HFFc6 (cell line): ENCODE measurements around the gene PTPN13. TPM values are rescaled to one million over a fixed set of nuclear protein-coding genes. Genes with fewer than 3 reads are reported as not detected.

Experiments
- DNase-seq: peaks from one replicate; pipeline ENCODE4 v3.0.0-alpha.2; 2018
- H3K27ac Mint-ChIP-seq: 2 replicates; pipeline ENCODE4 v1.8.0; 2020; ENCODE audit warnings: mild to moderate bottlenecking, mixed read lengths
- H3K27me3 Mint-ChIP-seq: 2 replicates; pipeline ENCODE4 v1.8.0; 2021; ENCODE audit warnings: mild to moderate bottlenecking, moderate library complexity, mixed read lengths; ENCODE audit not compliant: insufficient read depth
- H3K36me3 Mint-ChIP-seq: 2 replicates; pipeline ENCODE4 v1.8.0; 2021; ENCODE audit warnings: low read depth, mixed read lengths
- H3K4me1 Mint-ChIP-seq: 2 replicates; pipeline ENCODE4 v1.8.0; 2020; ENCODE audit warnings: low read depth, mixed read lengths
- H3K4me3 Mint-ChIP-seq: 2 replicates; pipeline ENCODE4 v1.8.0; 2020; ENCODE audit warnings: mild to moderate bottlenecking, moderate library complexity, mixed read lengths
- H3K9me3 Mint-ChIP-seq: 2 replicates; pipeline ENCODE4 v1.8.0; 2020; ENCODE audit warnings: mild to moderate bottlenecking, mixed read lengths
- CTCF ChIP-seq: fragments of 200-600 bp; sonication (generic); IDR thresholded peaks from 2 replicates; pipeline ENCODE4 v1.5.0; 2021; ENCODE audit warnings: antibody characterized with exemption, mild to moderate bottlenecking
- total RNA-seq, 6 experiments: library from RNA; stranded (reverse); fragmentation: NEBNext Ultra II Directional; extraction: Animal tissue kit (Norgen Biotek cat#: 25700); gene quantifications; 2 replicates in 1 of 6; 3 replicates in 5 of 6; pipeline ENCODE4 v1.2.3, GENCODE V29; 2021

Gene PTPN13
- total RNA-seq, 6 experiments from 2014 or later = 48.2 to 65.7 (median 58.1) TPM

GRCh38 chr4:86600007-86600653 lies 6.0 kb downstream of the PTPN13 start:
- no peak overlapping the region for H3K27ac Mint-ChIP-seq
- H3K4me3 Mint-ChIP-seq = no peak overlapping the region
- no peak for DNase-seq
- no peaks in the 10 kb centered on the region for H3K27me3 Mint-ChIP-seq
- H3K4me1 Mint-ChIP-seq = peaks cover 61% of the 10 kb centered on the region
- H3K9me3 Mint-ChIP-seq = no peaks in the 10 kb centered on the region
- no peak for TF ChIP-seq CTCF
- peaks cover 4% of the 10 kb centered on the region; the same call in 1 of the 2 replicates for H3K36me3 Mint-ChIP-seq

GRCh38 chr4:86603311-86603885 lies 9.3 kb downstream of the PTPN13 start:
- no peaks in the 10 kb centered on the region for H3K9me3 Mint-ChIP-seq
- peaks cover 10% of the 10 kb centered on the region; the same call in 1 of the 2 replicates for H3K36me3 Mint-ChIP-seq
- H3K4me1 Mint-ChIP-seq = peaks cover 51% of the 10 kb centered on the region
- DNase-seq = no peak
- no peak overlapping the region for H3K27ac Mint-ChIP-seq
- no peak for TF ChIP-seq CTCF
- no peak overlapping the region for H3K4me3 Mint-ChIP-seq
- H3K27me3 Mint-ChIP-seq = no peaks in the 10 kb centered on the region

- Mint-ChIP-seq H3K4me3 (no peak overlapping the region), H3K9me3 (no peaks in the 10 kb centered on the region), H3K36me3 (peaks cover 10% of the 10 kb centered on the region; the same call in 1 of the 2 replicates), H3K27me3 (no peaks in the 10 kb centered on the region), H3K27ac (no peak overlapping the region), H3K4me1 (peaks cover 33% of the 10 kb centered on the region)
- DNase-seq = no peak
- TF ChIP-seq CTCF = no peak
Observed at GRCh38 chr4:86606809-86607208, 12.7 kb downstream of the PTPN13 start.

- Mint-ChIP-seq H3K9me3 (no peaks in the 10 kb centered on the region), H3K27ac (no peak overlapping the region), H3K36me3 (peaks cover 10% of the 10 kb centered on the region; the same call in 1 of the 2 replicates), H3K27me3 (no peaks in the 10 kb centered on the region), H3K4me3 (no peak overlapping the region), H3K4me1 (peaks cover 33% of the 10 kb centered on the region)
- no peak for TF ChIP-seq CTCF
- peak; percentile 11 for DNase-seq
Observed at GRCh38 chr4:86608757-86609375, 14.8 kb downstream of the PTPN13 start.

GRCh38 chr4:86611757-86612156 lies 17.6 kb downstream of the PTPN13 start:
- no peak overlapping the region for H3K27ac Mint-ChIP-seq
- H3K4me1 Mint-ChIP-seq = peaks cover 36% of the 10 kb centered on the region
- H3K9me3 Mint-ChIP-seq = no peaks in the 10 kb centered on the region
- H3K4me3 Mint-ChIP-seq = no peak overlapping the region
- H3K36me3 Mint-ChIP-seq = peaks cover 7% of the 10 kb centered on the region; the same call in 1 of the 2 replicates
- DNase-seq = no peak
- TF ChIP-seq CTCF = no peak
- H3K27me3 Mint-ChIP-seq = no peaks in the 10 kb centered on the region
